GM21528 (cell line): ENCODE data around the gene PRKCB.
"Not testable (repeated sequence)": the region's sequence is repeated elsewhere in the genome, so short reads cannot be mapped to it uniquely, and the experiment has no call there.

Experiments used
- ATAC-seq: cut with Tn5 transposase; IDR thresholded peaks from one replicate; pipeline ENCODE4 v1.9.1; 2021; ENCODE audit warnings: mild to moderate bottlenecking, moderate library complexity; ENCODE audit not compliant: unreplicated experiment, low FRiP score

The PRKCB gene

DNA sequence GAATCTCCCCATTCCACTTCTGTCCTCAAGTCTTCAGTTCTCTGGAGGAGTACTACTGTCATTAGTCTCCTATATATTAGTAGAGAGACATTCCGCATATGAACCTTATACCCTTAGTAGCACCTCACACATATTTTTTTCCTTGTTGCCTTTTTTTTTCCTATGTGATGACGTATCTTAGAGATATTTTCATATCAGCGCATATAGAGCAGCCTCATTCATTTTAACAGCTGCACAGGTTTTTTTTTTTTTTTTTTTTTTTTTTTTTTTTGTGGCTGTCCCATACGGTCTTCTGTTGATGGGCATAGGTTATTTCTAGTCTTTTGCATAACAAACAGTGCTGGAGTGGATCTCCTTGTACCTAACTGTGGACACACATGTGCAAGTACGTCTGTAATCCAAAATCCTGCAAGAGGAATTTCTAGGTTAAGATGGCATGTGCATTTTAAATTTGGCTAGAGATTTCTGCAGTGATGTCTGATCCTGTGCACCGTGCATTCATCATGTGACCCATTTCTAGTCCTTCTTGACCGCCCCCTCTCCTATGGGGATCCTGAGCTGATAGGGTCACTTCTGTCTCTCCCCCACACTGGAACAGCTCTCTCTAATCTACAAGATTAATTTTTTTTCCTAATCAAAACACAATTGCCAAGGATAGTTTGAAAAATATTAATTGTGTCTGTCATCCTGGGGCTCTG is 64.8 kb downstream of the PRKCB start:
- ATAC-seq = no peak

DNA sequence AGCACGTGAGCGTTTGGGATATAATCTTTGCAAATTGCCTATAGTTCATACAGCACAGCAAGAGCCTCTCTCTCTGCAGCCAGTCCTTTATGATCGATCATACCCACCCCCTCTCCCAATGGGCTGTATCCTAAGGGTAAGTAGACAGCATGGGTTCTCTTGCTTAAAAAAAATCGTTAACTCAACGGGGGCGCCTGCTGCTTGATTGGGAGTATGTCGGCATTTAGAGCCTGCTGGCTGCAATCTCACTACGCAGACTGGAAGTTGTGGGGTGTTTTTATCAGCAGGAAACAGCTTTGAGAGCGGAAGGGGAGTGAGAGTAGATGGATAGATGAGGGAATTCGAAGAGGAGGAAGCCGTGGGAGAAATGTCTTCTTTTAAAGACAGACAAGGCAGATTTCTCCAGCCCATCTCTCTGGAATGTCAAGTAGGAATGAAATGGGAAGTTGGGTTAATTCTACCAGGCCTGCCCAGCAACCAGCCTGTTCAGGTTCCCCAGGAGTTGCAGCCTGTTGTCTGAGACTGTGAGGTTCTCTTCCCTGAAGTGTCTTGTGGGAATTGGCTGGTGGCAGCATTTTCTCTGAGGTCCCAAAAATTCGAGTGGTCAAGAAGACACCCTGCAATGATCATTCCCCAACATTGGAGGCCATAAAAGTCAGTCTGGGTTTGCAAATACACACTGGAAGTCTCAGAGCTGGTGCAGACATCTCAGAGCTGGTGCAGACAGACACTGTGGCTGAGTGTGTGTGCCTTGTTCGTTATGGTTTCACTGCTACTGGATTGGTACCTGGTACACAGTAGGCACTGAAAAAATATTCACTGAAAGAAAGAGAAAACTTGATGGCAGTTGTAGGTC is 65.6 kb downstream of the PRKCB start:
- ATAC-seq = no peak

DNA sequence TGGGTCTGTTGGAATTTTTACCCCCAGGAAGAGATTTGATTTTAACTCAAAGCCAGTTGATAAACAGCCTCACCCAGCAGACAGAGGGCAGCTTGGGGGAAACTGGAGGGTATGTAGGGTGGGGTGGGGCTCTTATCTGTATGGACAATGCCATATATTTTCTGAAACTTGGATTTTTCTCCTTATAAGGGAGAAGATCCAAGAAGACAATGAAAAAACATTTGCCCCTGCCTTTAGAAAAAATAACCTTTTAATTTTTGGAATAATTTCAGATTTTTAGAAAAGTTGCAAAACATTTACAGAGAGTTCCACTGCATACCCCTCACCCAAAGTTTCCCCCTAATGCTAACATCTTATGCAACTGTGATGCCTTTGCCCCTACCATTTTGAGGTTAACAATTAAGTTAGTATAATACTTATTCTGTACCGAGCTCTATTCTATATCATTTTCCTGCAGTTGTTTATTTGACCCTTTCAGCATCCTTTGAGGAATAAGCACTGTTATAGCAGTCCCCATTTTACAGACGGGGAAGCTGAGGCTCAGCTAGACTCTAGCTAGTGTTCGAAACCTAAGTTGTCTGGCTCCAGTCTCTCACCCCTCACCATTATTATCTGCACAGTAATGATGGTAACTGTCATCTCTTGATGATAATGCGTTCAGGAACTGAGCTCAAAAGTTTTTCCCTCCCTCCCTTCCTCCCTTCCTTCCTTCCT is 66.4 kb downstream of the PRKCB start:
- ATAC-seq = no peak

DNA sequence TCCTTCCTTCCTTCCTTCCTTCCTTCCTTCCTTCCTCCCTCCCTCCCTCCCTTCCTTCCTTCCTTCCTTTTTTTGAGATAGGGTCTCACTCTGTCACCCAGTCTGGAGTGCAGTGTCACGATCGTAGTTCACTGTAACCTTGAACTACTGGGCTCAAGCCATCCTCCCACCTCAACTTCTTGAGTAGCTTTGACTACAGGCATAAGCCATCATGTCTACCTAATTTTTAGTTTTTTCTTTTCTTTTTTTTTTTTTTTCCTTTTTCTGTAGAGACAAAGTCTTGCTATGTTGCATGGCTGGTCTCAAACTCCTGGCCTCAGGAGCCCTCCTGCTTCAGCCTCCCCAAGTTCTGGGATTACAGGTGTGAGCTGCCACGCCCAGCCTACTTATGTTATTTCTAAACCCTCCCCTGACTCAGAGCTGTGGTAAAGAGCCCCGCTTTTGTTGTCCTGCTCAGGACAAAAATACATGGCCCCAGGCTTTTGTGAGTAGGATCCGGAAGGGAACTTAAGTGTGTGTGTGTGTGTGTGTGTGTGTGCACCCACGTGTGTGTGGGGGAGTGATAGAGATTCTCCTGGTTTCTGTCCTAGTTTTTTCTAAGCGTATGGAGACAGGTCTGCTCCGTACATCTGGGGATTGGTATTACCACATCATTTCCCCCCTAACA is 67.1 kb downstream of the PRKCB start:
- no peak for ATAC-seq

DNA sequence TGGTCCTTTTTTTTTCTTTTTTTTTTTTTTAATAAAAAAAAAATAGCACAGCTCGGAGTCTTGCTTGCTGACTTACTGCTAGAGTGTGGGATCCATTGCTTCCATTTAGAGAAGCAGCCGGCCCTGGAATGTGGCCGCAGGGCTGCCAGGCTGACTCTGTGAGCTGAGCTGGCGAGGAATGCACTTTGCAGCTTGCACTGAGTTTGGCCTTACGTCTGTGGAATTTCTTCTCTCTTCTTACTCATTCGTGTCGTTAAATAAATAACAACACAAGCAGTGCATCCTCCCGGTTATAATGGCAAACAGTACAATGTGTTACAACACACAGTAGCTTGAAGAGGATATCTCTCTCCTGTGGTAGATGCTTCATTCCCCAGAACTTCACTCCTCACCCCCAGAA is 69.2 kb downstream of the PRKCB start:
- no peak for ATAC-seq

DNA sequence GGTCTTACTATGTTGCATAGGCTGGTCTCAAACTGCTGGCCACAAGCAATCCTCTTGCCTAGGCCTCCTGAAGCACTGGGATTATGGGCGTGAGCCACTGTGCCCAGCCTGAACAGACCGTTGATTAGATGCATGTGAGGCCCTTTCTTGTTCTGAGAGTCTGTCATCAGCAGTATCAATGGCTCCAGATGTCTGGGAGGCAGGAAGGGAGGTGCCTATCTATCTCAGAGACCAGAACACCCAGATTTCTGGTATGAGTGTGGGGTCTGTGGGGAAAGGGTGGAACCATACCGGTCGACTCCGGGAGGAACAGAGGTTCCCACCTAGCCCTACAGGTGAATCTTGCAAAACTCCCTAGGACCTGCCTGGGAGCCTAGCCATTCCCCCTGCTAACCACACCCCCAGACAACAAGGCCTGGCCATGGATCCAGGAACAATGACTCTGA is 71.7 kb downstream of the PRKCB start:
- ATAC-seq = no peak

DNA sequence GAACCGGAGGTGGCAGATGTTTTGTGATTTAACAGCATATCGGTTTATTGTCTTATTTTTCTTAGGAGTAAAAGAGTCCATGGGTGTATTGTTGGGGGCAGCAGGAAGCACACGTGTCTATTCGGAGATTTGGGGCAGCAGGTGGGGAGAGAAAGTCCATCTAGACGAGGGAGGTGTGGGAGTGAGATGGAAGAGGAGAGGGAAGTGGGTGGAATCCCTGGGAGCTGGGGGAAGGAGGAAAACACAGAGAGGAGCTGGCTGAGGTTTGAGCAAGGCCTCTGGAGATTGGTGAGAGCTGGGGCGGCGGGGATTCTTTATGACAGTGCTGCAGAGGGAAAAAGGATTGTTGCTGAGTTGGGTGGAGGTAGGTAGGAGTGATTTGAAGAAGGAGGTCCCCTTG is 72.1 kb downstream of the PRKCB start:
- no peak for ATAC-seq

DNA sequence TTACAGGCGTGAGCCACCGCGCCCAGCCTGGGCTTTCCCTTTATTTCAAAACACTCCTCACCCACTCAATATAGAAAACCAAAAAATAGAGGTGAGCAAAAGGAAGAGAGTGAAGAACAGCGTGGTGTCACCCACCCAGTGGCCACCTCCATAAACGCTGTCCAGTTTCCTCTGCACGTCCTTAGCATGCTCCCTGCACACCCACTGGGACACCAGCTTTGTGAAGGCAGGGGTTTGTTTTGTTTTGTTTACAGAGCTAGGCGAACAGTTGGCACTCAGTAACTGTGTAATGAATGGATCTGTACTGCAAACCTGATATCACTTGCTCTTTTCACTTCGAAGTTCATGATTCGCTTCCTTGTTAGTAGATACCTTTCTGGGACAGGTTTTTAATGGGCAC is 73.0 kb downstream of the PRKCB start:
- no peak for ATAC-seq

DNA sequence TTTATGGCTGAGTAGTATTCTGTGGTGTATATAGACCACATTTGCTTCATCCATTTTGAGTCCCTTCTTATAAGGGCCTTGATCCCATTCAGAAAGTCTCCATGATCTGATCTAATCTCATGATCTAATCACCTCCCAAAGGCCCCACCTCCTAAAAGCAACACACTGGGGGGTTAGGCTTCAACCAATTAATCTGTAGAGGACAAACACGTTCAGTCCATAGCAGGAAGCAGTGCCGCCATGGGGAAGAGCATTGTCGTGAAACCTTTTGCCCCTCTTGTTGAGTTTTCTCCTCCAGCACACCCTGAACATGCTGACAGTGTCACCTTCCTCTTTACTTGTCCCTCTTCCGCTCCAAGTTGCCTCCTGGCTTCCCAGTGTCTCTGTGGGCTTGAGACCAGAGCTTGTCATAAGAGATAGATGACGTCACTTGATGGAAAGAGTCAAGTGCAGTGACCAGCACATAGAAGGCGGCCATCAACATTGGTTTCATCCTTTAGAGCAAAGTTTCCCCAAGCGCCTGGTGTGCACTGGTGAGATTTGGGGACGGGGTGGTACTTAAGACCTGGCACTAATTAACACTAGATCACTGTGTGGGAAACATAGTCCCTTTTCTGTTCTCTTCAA is 74.1 kb downstream of the PRKCB start:
- ATAC-seq = no peak

DNA sequence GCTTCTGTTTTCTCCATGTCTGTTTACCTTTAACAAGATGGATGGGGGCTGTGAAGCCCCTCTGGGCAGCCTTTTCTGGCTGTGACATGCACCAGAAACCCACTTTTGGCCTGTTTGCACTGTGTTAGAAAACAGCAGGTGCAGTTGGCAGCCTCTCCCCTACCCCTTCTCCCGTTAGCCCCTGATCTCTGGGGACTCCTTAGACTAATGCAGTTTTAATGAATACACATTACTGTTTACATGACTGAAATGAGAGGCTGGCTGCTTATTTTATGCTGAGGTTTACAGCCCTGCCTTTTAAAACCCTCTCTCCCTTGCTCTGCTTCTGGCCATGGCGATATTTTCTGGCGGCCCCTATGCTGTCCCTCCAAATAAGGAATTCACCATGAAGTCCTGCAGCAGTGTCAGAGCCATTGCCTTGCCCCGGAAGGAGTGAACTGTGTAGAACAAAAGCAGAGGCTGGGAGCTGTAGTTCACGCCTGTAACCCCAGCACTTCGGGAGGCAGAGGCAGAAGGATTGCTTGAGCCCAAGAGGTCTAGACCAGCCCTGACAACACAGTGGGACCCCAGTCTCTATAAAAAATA is 79.3 kb downstream of the PRKCB start:
- ATAC-seq = no peak

DNA sequence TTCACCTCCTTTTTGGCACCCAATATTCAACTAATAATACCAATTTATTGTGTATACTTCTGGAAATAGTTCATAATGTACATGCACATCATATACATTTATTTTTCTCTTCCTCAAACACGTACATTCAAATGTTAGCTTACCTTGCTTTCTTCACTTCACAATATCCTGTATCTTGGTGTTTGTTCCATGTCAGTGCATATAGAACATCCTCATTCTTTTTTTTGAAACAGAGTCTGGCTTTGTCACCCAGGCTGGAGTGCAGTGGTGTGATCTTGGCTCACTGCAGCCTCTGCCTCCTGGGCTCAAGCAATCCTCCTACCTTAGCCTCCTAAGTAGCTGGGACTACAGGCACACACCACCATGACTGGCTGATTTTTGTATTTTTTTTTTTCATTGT is 80.8 kb downstream of the PRKCB start:
- ATAC-seq = not testable (repeated sequence)

DNA sequence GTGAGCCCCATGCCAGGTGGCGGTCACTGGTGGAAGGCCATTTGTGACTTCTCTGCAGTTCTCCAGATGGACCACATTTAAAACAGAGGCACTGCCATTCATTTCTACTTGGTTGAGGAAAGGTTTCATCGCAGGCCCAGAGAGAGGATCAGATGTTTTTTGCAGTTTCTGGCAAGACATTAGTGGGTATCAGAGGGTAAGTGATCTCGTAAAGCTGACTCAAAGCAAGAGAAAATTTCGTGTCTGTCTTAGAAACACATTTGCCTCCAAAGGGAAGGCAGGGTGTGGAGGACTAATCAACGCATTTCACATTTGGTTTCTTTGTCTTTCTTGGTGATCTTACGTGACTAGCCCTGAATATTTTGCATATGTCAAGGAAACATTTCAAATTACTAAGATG is 81.8 kb downstream of the PRKCB start:
- ATAC-seq = no peak

DNA sequence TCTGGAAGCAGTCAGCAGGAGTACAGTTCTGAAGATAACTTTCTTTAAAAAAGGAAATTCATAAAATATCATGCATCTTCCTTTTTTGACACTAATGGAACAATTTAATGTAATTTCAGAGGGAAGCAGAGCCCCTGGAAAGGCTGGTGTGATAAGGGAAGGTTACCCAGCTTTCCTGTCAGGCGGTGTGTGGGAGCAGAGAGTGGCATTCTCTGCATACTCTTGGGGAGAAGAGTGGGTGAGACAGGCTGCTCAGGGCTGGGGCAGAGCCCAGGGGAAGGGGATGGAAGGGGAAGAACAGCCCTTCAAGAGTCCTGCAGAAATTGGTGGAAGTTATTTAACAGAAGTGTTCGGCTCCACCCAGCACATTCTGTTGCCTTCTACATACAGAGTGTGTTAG is 84.7 kb downstream of the PRKCB start:
- no peak for ATAC-seq

DNA sequence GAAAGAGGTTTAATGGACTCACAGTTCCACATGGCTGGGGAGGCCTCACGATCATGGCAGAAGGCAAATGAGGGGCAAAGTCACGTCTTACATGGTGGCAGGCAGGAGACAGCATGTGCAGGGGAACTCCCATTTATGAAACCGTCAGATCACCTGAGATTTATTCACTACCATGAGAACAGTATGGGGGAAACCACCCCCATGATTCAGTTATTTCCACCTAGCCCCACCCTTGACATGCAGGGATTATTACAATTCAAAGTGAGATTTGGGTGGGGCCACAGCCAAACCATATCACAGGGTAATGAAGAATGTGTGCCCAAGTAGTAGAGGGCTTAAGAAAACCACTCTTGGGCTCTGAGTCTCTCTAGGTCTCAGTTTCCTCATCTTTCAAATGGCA is 85.1 kb downstream of the PRKCB start:
- no peak for ATAC-seq

DNA sequence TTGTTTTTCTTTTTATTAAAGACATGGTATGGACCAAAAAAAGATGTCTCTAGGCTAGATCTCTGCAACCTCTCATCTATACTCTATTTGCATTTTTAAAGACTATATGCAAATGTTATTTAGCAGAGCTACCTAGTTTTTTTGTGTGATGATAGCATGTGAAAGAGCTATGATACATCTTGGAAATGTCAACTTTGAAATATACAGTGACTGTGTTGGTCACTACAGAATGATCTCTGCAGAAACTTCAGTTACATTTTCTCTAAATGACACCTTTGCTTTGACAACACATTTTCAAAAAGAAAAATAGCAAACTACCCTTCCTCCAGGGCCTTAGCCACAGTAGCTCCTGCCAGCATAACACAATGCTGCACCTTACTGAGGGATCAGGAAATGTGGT is 86.6 kb downstream of the PRKCB start:
- ATAC-seq = no peak

DNA sequence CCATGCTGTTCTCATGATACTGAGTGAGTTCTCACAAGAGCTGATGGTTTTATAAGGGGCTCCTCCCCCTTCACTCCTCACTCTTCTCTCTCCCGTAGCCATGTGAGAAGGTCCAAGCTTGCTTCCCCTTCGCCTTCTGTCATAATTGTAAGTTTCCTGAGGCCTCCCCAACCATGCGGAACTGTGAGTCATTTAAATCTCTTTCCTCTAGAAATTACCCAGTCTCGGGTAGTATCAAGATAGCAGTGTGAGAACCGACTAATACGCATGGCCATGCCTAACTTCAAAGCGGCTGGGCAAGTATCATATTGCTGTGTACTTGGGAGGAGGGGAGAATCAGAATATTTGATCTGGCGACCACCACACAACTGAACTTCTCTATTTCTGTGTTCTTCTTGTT is 88.3 kb downstream of the PRKCB start:
- ATAC-seq = no peak

DNA sequence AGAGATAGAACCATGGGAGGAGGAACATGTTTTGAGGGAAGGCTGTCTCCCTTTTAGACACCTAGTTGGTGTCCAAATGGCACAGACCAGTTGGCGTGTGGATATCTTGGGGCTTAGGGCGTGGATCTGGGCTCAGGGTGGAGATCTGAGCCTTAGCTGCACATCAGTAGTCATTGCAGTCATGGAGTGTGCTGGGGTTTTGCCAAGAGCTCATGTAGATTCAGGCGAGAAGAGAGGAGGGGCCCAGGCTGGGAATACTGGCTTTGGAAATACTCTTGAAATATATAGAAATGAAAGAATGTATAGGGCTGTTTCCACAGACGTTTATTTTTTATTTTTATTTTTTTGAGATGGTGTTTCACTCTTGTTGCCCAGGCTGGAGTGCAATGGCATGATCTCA is 92.0 kb downstream of the PRKCB start:
- ATAC-seq = no peak

DNA sequence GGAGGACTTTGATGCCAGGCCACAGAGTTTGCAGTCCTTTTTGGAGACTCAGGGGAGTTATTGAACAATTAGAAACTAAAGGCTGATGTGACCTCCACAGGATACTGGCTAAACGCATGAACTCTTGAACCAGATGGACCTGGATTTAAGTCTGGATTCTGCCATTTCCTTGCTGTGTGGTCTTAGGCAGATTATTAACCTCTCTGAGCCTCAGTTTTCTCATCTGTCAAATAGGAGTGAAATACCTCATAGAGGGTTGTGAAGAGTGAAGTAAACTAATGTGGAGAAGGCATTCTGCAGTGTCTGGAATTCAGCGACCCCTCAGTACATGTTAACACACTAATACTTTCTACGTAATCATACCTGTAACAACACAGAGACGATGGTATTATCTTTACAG is 93.5 kb downstream of the PRKCB start:
- no peak for ATAC-seq

DNA sequence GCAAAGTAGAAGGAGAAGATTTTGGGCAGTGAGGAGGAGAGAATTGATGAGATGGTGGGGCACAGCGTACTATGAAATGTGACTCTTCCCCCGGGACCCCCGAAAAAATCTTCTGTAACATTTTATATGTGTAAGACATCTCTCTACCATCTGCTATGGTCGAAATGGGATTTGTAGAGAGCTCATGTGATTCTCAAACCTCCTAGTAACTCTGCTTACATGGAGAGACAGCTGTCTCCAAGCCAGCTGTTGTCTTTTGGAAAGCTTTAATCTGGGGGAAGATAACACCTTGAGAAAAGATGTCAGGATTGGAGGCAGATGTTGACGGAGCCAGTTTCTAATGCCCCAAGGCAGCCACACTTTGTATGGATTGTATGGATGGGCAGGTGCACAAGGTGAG is 94.1 kb downstream of the PRKCB start:
- ATAC-seq = no peak

DNA sequence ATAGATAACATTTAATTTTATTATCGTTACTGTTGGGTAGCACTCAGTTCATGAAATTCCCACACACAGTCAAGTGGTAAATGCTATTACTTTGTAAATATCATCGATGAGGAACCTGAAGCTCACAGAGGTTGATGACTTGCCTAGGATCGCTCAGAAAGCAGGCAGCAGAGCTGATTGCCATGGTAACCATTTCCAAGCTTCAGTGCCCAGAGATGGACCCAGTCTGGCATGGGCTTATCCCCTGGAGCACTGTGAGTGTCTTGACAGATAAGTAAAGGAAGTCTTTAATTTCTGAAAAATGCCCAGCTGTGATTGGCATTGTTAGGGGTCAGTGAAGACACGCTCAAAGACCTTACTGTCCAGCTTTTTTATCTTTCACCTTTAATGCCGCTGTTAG is 95.0 kb downstream of the PRKCB start:
- no peak for ATAC-seq
